ENCODE results near the gene LRRC14B. TPM values are rescaled to one million over a fixed set of nuclear protein-coding genes. Genes with fewer than 3 reads are reported as not detected.

LRRC14B gene
- total RNA-seq, 1 donor from 2014 or later: not detected

- no peak overlapping the region for H3K4me3 Mint-ChIP-seq (ENCODE audit: unreplicated experiment)
- Histone ChIP-seq H2AFZ (ENCODE audit: low read depth, low read length) (no peak overlapping the region), H3K4me3 (ENCODE audit: insufficient read depth, low read depth, low read length) (no peak overlapping the region), H3K9me3 (ENCODE audit: insufficient read depth, low read depth, low read length) (no peaks in the 10 kb centered on the region), H3K4me2 (ENCODE audit: low read length) (peak overlapping the region; percentile 67), H3K36me3 (ENCODE audit: insufficient read depth, low read length) (no peaks in the 10 kb centered on the region), H3K79me2 (ENCODE audit: insufficient read depth, low read length) (no peaks in the 10 kb centered on the region), H3K9ac (ENCODE audit: low read length) (peak overlapping the region; percentile 86), H3K27ac (ENCODE audit: low read depth, low read length) (peak overlapping the region; percentile 99), H3K27me3 (ENCODE audit: insufficient read depth, low read length) (no peaks in the 10 kb centered on the region), H3K4me1 (ENCODE audit: insufficient read depth, low read length) (peaks cover 24% of the 10 kb centered on the region), H4K20me1 (ENCODE audit: insufficient read depth, low read length) (no peaks in the 10 kb centered on the region)
- no peaks in the 10 kb centered on the region for H3K36me3 Mint-ChIP-seq (ENCODE audit: low read depth, unreplicated experiment)
- peaks cover under 1% of the 10 kb centered on the region for H3K9me3 Mint-ChIP-seq (ENCODE audit: unreplicated experiment)
- peaks cover 13% of the 10 kb centered on the region for H3K4me1 Mint-ChIP-seq (ENCODE audit: low read depth, unreplicated experiment)
- DNase-seq (ENCODE audit: low read depth): peak; percentile 91
- peak overlapping the region; percentile 92 for H3K27ac Mint-ChIP-seq (ENCODE audit: unreplicated experiment)
- peaks cover 19% of the 10 kb centered on the region for H3K27me3 Mint-ChIP-seq (ENCODE audit: low read depth, unreplicated experiment)
- no peak for FAIRE-seq
- no peak for TF ChIP-seq CTCF (IDR thresholded peaks at IDR 0.05; ENCODE audit: insufficient read depth, low read depth, low read length)
- TF ChIP-seq EZH2 (IDR thresholded peaks at IDR 0.05; ENCODE audit: insufficient read depth, low read length): no peak
These were observed 22.1 kb upstream of the LRRC14B start for GRCh38 chr5:169071-169727.

- Histone ChIP-seq H3K4me3 (ENCODE audit: insufficient read depth, low read depth, low read length) (no peak overlapping the region), H3K27me3 (ENCODE audit: insufficient read depth, low read length) (no peaks in the 10 kb centered on the region), H3K27ac (ENCODE audit: low read depth, low read length) (peak overlapping the region; percentile 99), H2AFZ (ENCODE audit: low read depth, low read length) (no peak overlapping the region), H3K36me3 (ENCODE audit: insufficient read depth, low read length) (no peaks in the 10 kb centered on the region), H3K4me1 (ENCODE audit: insufficient read depth, low read length) (peaks cover 24% of the 10 kb centered on the region), H3K9me3 (ENCODE audit: insufficient read depth, low read depth, low read length) (no peaks in the 10 kb centered on the region), H3K9ac (ENCODE audit: low read length) (peak overlapping the region; percentile 86), H4K20me1 (ENCODE audit: insufficient read depth, low read length) (no peaks in the 10 kb centered on the region), H3K79me2 (ENCODE audit: insufficient read depth, low read length) (no peaks in the 10 kb centered on the region), H3K4me2 (ENCODE audit: low read length) (peak overlapping the region; percentile 67)
- Mint-ChIP-seq H3K4me1 (ENCODE audit: low read depth, unreplicated experiment) (peaks cover 13% of the 10 kb centered on the region), H3K9me3 (ENCODE audit: unreplicated experiment) (no peaks in the 10 kb centered on the region), H3K36me3 (ENCODE audit: low read depth, unreplicated experiment) (no peaks in the 10 kb centered on the region), H3K4me3 (ENCODE audit: unreplicated experiment) (no peak overlapping the region), H3K27ac (ENCODE audit: unreplicated experiment) (peak overlapping the region; percentile 84), H3K27me3 (ENCODE audit: low read depth, unreplicated experiment) (peaks cover 17% of the 10 kb centered on the region)
- no peak for TF ChIP-seq EZH2 (IDR thresholded peaks at IDR 0.05; ENCODE audit: insufficient read depth, low read length)
- TF ChIP-seq CTCF (IDR thresholded peaks at IDR 0.05; ENCODE audit: insufficient read depth, low read depth, low read length): no peak
- DNase-seq (ENCODE audit: low read depth): no peak
- FAIRE-seq: no peak
These were observed 21.6 kb upstream of the LRRC14B start for GRCh38 chr5:169728-170094.
